ENCODE data around the gene KRTAP5-3. TPM values are rescaled to one million over a fixed set of nuclear protein-coding genes. Genes with fewer than 3 reads are reported as not detected.

The KRTAP5-3 gene, protein sequence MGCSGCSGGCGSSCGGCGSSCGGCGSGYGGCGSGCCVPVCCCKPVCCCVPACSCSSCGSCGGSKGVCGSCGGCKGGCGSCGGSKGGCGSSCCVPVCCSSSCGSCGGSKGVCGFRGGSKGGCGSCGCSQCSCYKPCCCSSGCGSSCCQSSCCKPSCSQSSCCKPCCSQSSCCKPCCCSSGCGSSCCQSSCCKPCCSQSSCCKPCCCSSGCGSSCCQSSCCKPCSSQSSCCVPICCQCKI
- total RNA-seq = not detected

DNA sequence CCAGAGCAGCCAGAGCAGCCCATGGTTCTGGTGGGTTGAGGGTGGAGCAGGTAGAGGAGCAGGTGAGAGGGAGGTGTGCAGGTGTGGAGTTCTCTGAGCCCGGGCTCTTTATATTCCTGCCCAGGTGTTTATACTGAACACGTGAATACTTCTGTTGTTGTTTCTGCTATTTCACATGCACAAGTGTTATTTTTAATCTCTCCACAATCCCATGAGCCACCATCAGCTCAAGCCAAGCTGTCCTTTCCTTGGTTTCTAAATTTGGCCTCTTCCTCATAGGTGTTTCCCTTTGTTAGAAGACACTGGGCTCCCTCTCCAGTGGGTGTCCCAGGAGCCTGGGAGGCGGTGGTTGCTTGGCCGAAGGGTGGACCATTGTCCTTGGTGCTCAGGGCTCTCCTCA lies at the start of gene KRTAP5-3:
KRTAP5-3 (minus strand) TSS at position 101 of the 400 bp plus-strand sequence; CDS start at position 23, 78 bp downstream.
- Histone ChIP-seq H3K36me3 (no peaks in the 10 kb centered on the region), H3K4me1 (no peaks in the 10 kb centered on the region), H3K4me3 (replicated peaks in 1 of 3) (no peak within 1 kb of the TSS), H3K9me3 (no peaks in the 10 kb centered on the region), H3K27me3 (no peaks in the 10 kb centered on the region), H3K27ac (no peak within 1 kb of the TSS)
- 52 to 61% methylated on average over 4 of the region's 4 CpGs for WGBS, 2 donors
- no peak for DNase-seq
- intact Hi-C loops (cut with DNase I) = no loop called here
- no peak for TF ChIP-seq POLR2A (IDR thresholded peaks at IDR 0.05)
- TF ChIP-seq, protein P1, sequence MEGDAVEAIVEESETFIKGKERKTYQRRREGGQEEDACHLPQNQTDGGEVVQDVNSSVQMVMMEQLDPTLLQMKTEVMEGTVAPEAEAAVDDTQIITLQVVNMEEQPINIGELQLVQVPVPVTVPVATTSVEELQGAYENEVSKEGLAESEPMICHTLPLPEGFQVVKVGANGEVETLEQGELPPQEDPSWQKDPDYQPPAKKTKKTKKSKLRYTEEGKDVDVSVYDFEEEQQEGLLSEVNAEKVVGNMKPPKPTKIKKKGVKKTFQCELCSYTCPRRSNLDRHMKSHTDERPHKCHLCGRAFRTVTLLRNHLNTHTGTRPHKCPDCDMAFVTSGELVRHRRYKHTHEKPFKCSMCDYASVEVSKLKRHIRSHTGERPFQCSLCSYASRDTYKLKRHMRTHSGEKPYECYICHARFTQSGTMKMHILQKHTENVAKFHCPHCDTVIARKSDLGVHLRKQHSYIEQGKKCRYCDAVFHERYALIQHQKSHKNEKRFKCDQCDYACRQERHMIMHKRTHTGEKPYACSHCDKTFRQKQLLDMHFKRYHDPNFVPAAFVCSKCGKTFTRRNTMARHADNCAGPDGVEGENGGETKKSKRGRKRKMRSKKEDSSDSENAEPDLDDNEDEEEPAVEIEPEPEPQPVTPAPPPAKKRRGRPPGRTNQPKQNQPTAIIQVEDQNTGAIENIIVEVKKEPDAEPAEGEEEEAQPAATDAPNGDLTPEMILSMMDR (IDR thresholded peaks at IDR 0.05) = no peak

DNA sequence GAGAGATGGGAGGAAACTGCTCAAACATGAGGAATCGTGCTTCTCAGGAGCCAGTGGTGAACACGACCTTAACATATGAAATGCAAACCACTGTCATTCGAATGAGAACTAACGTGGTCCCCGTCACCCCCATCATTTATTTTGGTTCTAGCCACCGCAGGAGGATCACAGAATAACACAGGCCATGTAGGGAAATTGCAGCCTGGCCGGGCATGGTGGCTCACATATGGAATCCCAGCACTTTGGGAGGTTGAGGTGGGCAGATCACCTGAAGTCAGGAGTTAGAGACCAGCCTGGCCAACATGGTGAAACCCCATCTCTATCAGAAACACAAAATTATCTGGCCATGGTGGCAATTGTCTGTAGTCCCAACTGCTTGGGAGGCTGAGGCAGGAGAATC lies 48.4 kb upstream of the KRTAP5-3 start:
- TF ChIP-seq POLR2A (IDR thresholded peaks at IDR 0.05) = no peak
- TF ChIP-seq, protein P1 (IDR thresholded peaks at IDR 0.05) = no peak
- no peak for DNase-seq
- Histone ChIP-seq H3K36me3 (no peaks in the 10 kb centered on the region), H3K4me3 (replicated peaks in 1 of 3) (no peak overlapping the region), H3K27me3 (no peaks in the 10 kb centered on the region), H3K27ac (no peak overlapping the region), H3K4me1 (no peaks in the 10 kb centered on the region), H3K9me3 (no peaks in the 10 kb centered on the region)
- 67 to 68% methylated on average over 6 to 7 of the region's 7 CpGs for WGBS, 2 donors
- intact Hi-C loops (cut with DNase I) = no loop called here

DNA sequence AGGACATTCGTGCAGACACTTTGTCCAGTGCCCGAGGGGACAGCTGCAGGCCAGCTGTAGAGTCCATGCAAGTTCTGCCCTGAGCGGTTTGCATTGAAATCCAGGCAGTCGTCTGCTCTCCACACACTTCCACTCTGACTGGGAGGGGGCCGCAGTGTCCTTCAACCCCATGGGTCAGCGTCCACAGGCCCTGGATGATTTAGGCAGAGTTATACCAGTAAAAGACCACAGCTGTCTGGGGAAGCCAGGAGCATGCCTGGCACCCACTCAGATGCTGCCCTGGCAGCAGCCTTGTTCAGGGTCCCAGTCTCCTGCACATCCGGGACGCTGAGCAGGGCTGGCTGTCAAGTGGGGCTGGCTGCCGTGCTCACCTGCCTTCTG lies 47.8 kb upstream of the KRTAP5-3 start:
- 60 to 65% methylated on average over 6 to 9 of the region's 9 CpGs for WGBS, 2 donors
- TF ChIP-seq, protein P1 (IDR thresholded peaks at IDR 0.05) = no peak
- DNase-seq = no peak
- intact Hi-C loops (cut with DNase I) = no loop called here
- Histone ChIP-seq H3K9me3 (no peaks in the 10 kb centered on the region), H3K27me3 (no peaks in the 10 kb centered on the region), H3K4me3 (replicated peaks in 1 of 3) (no peak overlapping the region), H3K36me3 (no peaks in the 10 kb centered on the region), H3K4me1 (no peaks in the 10 kb centered on the region), H3K27ac (no peak overlapping the region)

DNA sequence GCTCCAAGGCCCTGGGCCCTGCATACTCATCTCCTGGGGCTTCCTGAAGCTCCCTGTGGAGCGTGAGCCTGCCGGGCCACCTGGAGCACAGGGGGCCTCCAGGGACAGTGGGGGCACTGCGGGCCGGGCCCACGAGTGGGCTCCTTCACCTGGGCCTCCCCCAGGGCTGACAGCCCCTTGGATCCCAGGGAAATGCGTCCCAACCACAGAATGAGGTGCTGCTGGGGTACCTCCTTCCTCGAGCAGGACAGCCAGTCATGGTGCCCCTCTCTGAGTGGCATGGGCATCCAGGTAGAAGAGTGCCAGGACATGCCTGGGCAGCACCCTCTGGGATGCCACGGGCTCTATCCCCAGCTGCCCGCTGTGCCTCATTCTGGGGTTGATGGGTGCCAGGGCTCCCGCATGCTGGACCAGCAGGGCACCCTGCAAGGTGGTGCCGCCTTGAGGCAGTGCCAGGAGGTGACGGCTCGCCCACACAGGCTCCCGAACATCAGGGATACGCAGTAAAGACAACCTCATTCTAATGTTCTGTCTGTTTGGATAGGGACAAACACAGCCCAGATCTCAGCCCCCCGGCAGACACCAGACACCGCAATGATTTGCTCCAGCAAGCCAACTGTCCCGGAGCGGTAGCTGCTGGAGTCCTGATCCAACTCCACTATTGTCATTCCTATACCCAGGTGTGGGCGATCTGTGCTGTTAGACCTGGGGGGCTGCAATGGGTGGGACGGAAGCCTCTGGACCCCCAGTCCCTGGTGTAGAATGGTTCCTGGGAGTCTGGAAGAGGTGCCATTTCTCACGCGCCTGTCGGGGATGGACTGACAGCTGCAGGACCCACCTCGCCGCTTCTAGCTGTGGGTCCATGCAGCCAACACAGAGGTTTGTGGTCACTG lies 47.2 kb upstream of the KRTAP5-3 start:
- Histone ChIP-seq H3K27ac (no peak overlapping the region), H3K4me3 (replicated peaks in 1 of 3) (no peak overlapping the region), H3K27me3 (no peaks in the 10 kb centered on the region), H3K9me3 (no peaks in the 10 kb centered on the region), H3K4me1 (no peaks in the 10 kb centered on the region), H3K36me3 (no peaks in the 10 kb centered on the region)
- TF ChIP-seq, protein P1 (IDR thresholded peaks at IDR 0.05) = no peak
- TF ChIP-seq POLR2A (IDR thresholded peaks at IDR 0.05) = no peak
- intact Hi-C loops (cut with DNase I) = no loop called here
- 80 to 87% methylated on average over 8 to 20 of the region's 26 CpGs for WGBS, 2 donors
- no peak for DNase-seq

Data from thyroid gland (tissue), 4 donors.